Tibial nerve (tissue), 4 donors: ENCODE measurements around the gene PACSIN1.

Source experiments
- EP300 ChIP-seq, 2 donors: sonication (generic); formaldehyde crosslinking; IDR thresholded peaks; one replicate each; pipeline ENCODE4 v1.6.1; 2017; ENCODE audit warnings: antibody characterized with exemption in 2 of 2, mild to moderate bottlenecking in 1 of 2
- POLR2A ChIP-seq, 2 donors: fragments of 450-650 bp; IDR thresholded peaks; one replicate each; pipeline ENCODE4 v1.6.1; 2017; ENCODE audit warnings: antibody characterized with exemption in 2 of 2, mild to moderate bottlenecking in 2 of 2, moderate library complexity in 2 of 2
- TF ChIP-seq, protein P1 (sequence below), 5 experiments: fragments of 200-600 bp in 3 of 5; fragments of 450-650 bp in 2 of 5; sonication (generic) in 3 of 5; IDR thresholded peaks; one replicate each; pipeline ENCODE4 v1.5.1; 2016 to 2019; ENCODE audit warnings: antibody characterized with exemption in 5 of 5, mild to moderate bottlenecking in 3 of 5, moderate library complexity in 2 of 5

DNA sequence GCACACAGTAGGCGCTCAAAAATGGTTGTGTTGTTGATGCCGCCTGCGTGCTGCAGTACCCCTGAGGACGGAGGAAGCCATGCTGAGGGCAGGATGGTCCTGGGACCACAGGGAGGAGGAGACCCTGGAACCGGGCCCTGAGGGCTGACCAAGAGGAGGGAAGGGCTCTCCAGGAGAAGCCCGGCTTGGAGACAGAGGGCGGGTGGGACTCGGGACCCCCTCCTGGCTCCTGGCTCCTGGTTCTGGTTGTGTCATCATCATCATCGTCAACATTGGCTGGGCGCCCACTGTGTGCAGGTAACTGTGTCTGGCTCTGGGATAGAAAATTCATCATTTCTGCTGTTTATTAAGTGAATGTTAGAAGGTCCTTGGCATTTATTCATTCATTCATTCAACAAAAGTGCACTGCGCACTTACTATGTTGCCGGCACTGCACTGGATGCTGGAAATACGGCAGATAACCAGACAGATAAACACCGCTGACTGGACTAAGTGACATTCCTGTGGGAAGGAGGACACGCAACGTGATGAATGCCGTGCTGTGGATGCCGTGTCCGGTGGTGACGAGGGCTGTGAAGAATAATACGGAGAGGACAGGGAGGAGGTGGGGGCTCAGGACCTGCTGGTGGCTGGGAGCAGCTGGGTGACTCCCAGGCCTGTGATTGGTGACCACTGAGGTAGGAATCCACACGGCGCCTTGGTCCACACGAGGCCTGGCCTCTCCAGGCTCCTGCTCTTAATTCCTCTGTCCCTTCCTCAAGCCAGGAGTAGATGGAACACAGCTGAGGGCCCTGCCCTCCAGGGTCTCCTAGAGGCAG is 55.0 kb downstream of the PACSIN1 start:
- TF ChIP-seq POLR2A (IDR thresholded peaks at IDR 0.05) (no peak), EP300 (IDR thresholded peaks at IDR 0.05) (no peak)
- TF ChIP-seq, protein P1, sequence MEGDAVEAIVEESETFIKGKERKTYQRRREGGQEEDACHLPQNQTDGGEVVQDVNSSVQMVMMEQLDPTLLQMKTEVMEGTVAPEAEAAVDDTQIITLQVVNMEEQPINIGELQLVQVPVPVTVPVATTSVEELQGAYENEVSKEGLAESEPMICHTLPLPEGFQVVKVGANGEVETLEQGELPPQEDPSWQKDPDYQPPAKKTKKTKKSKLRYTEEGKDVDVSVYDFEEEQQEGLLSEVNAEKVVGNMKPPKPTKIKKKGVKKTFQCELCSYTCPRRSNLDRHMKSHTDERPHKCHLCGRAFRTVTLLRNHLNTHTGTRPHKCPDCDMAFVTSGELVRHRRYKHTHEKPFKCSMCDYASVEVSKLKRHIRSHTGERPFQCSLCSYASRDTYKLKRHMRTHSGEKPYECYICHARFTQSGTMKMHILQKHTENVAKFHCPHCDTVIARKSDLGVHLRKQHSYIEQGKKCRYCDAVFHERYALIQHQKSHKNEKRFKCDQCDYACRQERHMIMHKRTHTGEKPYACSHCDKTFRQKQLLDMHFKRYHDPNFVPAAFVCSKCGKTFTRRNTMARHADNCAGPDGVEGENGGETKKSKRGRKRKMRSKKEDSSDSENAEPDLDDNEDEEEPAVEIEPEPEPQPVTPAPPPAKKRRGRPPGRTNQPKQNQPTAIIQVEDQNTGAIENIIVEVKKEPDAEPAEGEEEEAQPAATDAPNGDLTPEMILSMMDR (IDR thresholded peaks at IDR 0.05): no peak
